Raji (cell line): ENCODE measurements around the gene CPN1.
A peak's percentile ranks its signal among the peaks of the same experiment; 100 is the strongest.

Experiments used
- POLR2A ChIP-seq: IDR thresholded peaks from 2 replicates; pipeline ENCODE4 v1.6.1; 2011; ENCODE audit warnings: low read depth, low read length, control low read depth; ENCODE audit not compliant: insufficient read depth

CPN1 gene

GRCh38 chr10:100009793-100010676 lies 71.6 kb downstream of the CPN1 start, which contains the start of gene DNMBP:
DNMBP (minus strand) TSS chr10:100009947; CDS start chr10:99972124, 37,823 bp downstream.
- peak; percentile 58 for TF ChIP-seq POLR2A

- TF ChIP-seq POLR2A: no peak
These were observed 72.3 kb downstream of the CPN1 start for GRCh38 chr10:100009283-100009792.

GRCh38 chr10:100008708-100009282 lies 72.9 kb downstream of the CPN1 start:
- no peak; the same call in 1 of the 2 replicates for TF ChIP-seq POLR2A

GRCh38 chr10:100008142-100008522 lies 73.5 kb downstream of the CPN1 start:
- no peak for TF ChIP-seq POLR2A

GRCh38 chr10:100007231-100008141 lies 74.2 kb downstream of the CPN1 start:
- TF ChIP-seq POLR2A: peak; percentile 25; the same call in 1 of the 2 replicates

GRCh38 chr10:100006243-100006886 lies 75.3 kb downstream of the CPN1 start:
- TF ChIP-seq POLR2A: no peak

GRCh38 chr10:100004805-100005510 lies 76.7 kb downstream of the CPN1 start:
- no peak for TF ChIP-seq POLR2A

- no peak for TF ChIP-seq POLR2A
These were observed 81.5 kb downstream of the CPN1 start for GRCh38 chr10:100000109-100000644.

GRCh38 chr10:99999319-100000108 lies 82.2 kb downstream of the CPN1 start:
- no peak for TF ChIP-seq POLR2A

GRCh38 chr10:99998889-99999288 lies 82.8 kb downstream of the CPN1 start:
- TF ChIP-seq POLR2A: no peak

- no peak for TF ChIP-seq POLR2A
These were observed 84.7 kb downstream of the CPN1 start for GRCh38 chr10:99996671-99997648.

- no peak for TF ChIP-seq POLR2A
These were observed 86.0 kb downstream of the CPN1 start for GRCh38 chr10:99995713-99996112.

- no peak for TF ChIP-seq POLR2A
These were observed 86.4 kb downstream of the CPN1 start for GRCh38 chr10:99995269-99995668.
